GM21360 (cell line): ENCODE measurements around the gene ASXL1.

Experiments
- ATAC-seq: cut with Tn5 transposase; IDR thresholded peaks from one replicate; pipeline ENCODE4 v1.9.1; 2021; ENCODE audit warnings: mild to moderate bottlenecking, moderate library complexity; ENCODE audit not compliant: unreplicated experiment

The ASXL1 gene

GRCh38 chr20:32450484-32451061 is 92.4 kb downstream of the ASXL1 start:
- ATAC-seq = no peak

GRCh38 chr20:32451340-32451681 is 93.2 kb downstream of the ASXL1 start:
- no peak for ATAC-seq

GRCh38 chr20:32451682-32452461 is 93.7 kb downstream of the ASXL1 start:
- no peak for ATAC-seq

- ATAC-seq = no peak
These were observed 94.8 kb downstream of the ASXL1 start for GRCh38 chr20:32452776-32453466.

- ATAC-seq = no peak
These were observed 95.5 kb downstream of the ASXL1 start for GRCh38 chr20:32453467-32454163.

GRCh38 chr20:32454164-32455145 is 96.3 kb downstream of the ASXL1 start:
- no peak for ATAC-seq

- ATAC-seq = no peak
These were observed 97.2 kb downstream of the ASXL1 start for GRCh38 chr20:32455171-32455900.

- ATAC-seq = no peak
These were observed 98.0 kb downstream of the ASXL1 start for GRCh38 chr20:32455901-32456701.

GRCh38 chr20:32456869-32457478 is 98.8 kb downstream of the ASXL1 start:
- ATAC-seq = no peak

- ATAC-seq = no peak
These were observed 99.4 kb downstream of the ASXL1 start for GRCh38 chr20:32457479-32457986.

- no peak for ATAC-seq
These were observed 100.1 kb downstream of the ASXL1 start for GRCh38 chr20:32458061-32458836.

GRCh38 chr20:32458837-32459220 is 100.7 kb downstream of the ASXL1 start:
- ATAC-seq = no peak

GRCh38 chr20:32460231-32460630 is 102.1 kb downstream of the ASXL1 start:
- ATAC-seq = no peak

GRCh38 chr20:32460683-32461320 is 102.7 kb downstream of the ASXL1 start:
- no peak for ATAC-seq

- ATAC-seq = no peak
These were observed 103.9 kb downstream of the ASXL1 start for GRCh38 chr20:32461836-32462600.

GRCh38 chr20:32462900-32463641 is 104.9 kb downstream of the ASXL1 start:
- ATAC-seq = no peak
